GM12878 (cell line): Measurements from ENCODE around the gene ASB10.

Source experiments
- CHD2 ChIP-seq: IDR thresholded peaks from 2 replicates; pipeline ENCODE4 v1.6.1; 2011; ENCODE audit warnings: low read depth, low read length, improper control_type of control experiment, borderline replicate concordance
- CREB1 ChIP-seq: IDR thresholded peaks from 2 replicates; pipeline ENCODE4 v1.6.1; 2012; ENCODE audit warnings: low read depth, mild to moderate bottlenecking, inconsistent platforms
- CTCF ChIP-seq, 3 experiments: IDR thresholded peaks in 2 of 3; conservative IDR thresholded peaks in 1 of 3; 2 replicates each; pipeline ENCODE4 v1.5.1; 2011; ENCODE audit warnings: low read depth in 3 of 3, low read length in 3 of 3, mild to moderate bottlenecking in 3 of 3, control low read depth in 2 of 3, moderate library complexity in 2 of 3, inconsistent platforms in 1 of 3, mixed read lengths in 1 of 3; ENCODE audit not compliant: control insufficient read depth in 2 of 3, insufficient read depth in 1 of 3; ENCODE audit errors: extremely low read depth in 1 of 3
- ESRRA ChIP-seq: IDR thresholded peaks from 2 replicates; pipeline ENCODE4 v1.6.1; 2012; ENCODE audit warnings: mild to moderate bottlenecking, low read length, improper control_type of control experiment
- EZH2 ChIP-seq: IDR thresholded peaks from 2 replicates; pipeline ENCODE4 v1.6.1; 2012; ENCODE audit warnings: low read depth, mild to moderate bottlenecking, control low read depth, inconsistent platforms, low read length, borderline replicate concordance; ENCODE audit not compliant: control insufficient read depth
- FOXM1 ChIP-seq: IDR thresholded peaks from 2 replicates; pipeline ENCODE4 v1.6.1; 2012; ENCODE audit warnings: low read depth, mild to moderate bottlenecking, inconsistent platforms, low read length, moderate library complexity
- MXI1 ChIP-seq: fragments of 150-350 bp; IDR thresholded peaks from 2 replicates; pipeline ENCODE4 v1.6.1; 2011; ENCODE audit warnings: low read depth, mild to moderate bottlenecking, inconsistent platforms, low read length, improper control_type of control experiment
- NKRF ChIP-seq: fragments of 450-650 bp; conservative IDR thresholded peaks from 2 replicates; pipeline ENCODE4 v1.6.1; 2017; ENCODE audit warnings: mild to moderate bottlenecking, moderate library complexity
- POLR2A ChIP-seq: IDR thresholded peaks from 2 replicates; pipeline ENCODE4 v1.6.1; 2011; ENCODE audit warnings: low read depth, mild to moderate bottlenecking, low read length
- REST ChIP-seq: IDR thresholded peaks from 2 replicates; pipeline ENCODE4 v1.6.1; 2012; ENCODE audit warnings: mild to moderate bottlenecking, low read depth, low read length
- SIN3A ChIP-seq: IDR thresholded peaks from 2 replicates; pipeline ENCODE4 v1.6.1; 2012; ENCODE audit warnings: low read depth, low read length, improper control_type of control experiment
- YY1 ChIP-seq: IDR thresholded peaks from 2 replicates; pipeline ENCODE4 v1.6.1; 2011; ENCODE audit warnings: low read depth, mild to moderate bottlenecking, low read length
- ZNF274 ChIP-seq: IDR thresholded peaks from one replicate; pipeline ENCODE4 v1.8.0; 2011; ENCODE audit not compliant: insufficient read length, insufficient read depth

GRCh38 chr7:151204383-151205032 lies 17.5 kb upstream of the ASB10 start:
- no peak for TF ChIP-seq CREB1
- no peak for TF ChIP-seq MXI1
- no peak for TF ChIP-seq CTCF (IDR thresholded peaks at IDR 0.05 in 2 of 3, conservative IDR thresholded peaks at IDR 0.05 in 1 of 3; ENCODE audit: control insufficient read depth in 2 of 3, extremely low read depth in 1 of 3, insufficient read depth in 1 of 3, low read depth in 3 of 3, low read length in 3 of 3)
- TF ChIP-seq CHD2 = no peak
- TF ChIP-seq SIN3A = no peak
- TF ChIP-seq YY1 = no peak
- TF ChIP-seq REST = no peak
- no peak for TF ChIP-seq ESRRA
- TF ChIP-seq NKRF = no peak
- no peak for TF ChIP-seq FOXM1
- TF ChIP-seq EZH2 = no peak
- no peak for TF ChIP-seq POLR2A
- no peak for TF ChIP-seq ZNF274
